ENCODE data around the gene FADS2.

DNA sequence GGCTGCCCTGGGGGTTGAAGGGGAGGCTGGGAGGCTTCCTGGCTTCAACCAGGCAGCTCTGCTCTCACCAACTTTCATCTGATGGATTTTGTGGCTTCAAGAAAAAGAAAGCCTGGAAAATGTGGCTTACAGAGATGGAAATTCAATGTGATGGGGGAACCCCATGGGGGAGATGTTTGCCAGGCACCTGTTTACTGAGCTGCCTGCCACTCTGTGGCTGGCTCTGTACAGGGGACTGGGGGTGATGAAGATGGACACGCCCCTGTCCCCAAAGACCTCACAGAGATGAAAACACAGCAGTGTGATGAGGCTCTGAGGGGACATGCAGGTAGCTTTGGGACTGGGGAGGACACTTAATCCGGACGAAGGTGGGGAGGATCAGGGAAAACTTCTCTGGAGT lies 45.8 kb upstream of the FADS2 start:
- TF ChIP-seq EZH2phosphoT487 (IDR thresholded peaks at IDR 0.05; ENCODE audit: insufficient read depth, low read depth) (no peak), EZH2 (IDR thresholded peaks at IDR 0.05; ENCODE audit: insufficient read depth, poor library complexity, severe bottlenecking) (no peak)

Measured in GM23248 (cell line).